Measurements from ENCODE around the gene C19orf25. TPM values are rescaled to one million over a fixed set of nuclear protein-coding genes. Genes with fewer than 3 reads are reported as not detected.
"Not testable (repeated sequence)": the region's sequence is repeated elsewhere in the genome, so short reads cannot be mapped to it uniquely, and the experiment has no call there.

The C19orf25 gene
- total RNA-seq, 1 donor from 2014 or later: 25.0 TPM

DNA sequence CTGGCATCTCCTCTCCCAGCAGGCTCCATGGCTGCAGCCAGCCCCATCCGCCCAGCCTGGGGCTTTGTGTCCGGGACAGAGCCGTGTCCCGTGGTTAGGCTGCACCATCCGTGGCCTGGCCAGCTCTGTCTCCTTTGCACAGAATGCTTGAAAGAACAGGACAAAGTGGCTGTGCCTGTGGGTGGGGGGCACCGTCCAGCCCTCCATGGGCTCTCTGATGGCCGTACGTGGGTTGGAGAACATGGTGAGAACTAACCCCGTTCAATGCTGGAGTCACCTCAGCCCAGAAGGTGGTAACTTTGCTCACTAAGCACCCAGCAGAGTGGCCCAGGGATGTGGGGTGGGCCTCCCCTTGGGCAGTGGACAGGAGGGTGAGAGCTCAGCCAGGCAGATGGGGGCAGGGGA, 38.0 kb downstream of the C19orf25 start:
- Histone ChIP-seq H3K4me3 (no peak overlapping the region), H3K9me3 (no peaks in the 10 kb centered on the region), H3K36me3 (peaks cover 0 to 36% of the 10 kb centered on the region in 2 donors), H3K27ac (no peak overlapping the region), H3K27me3 (peaks cover 5% of the 10 kb centered on the region), H3K4me1 (peaks cover 49% of the 10 kb centered on the region)
- no peak for DNase-seq (ENCODE audit: extremely low spot score in 2 of 2)
- TF ChIP-seq, protein P1, sequence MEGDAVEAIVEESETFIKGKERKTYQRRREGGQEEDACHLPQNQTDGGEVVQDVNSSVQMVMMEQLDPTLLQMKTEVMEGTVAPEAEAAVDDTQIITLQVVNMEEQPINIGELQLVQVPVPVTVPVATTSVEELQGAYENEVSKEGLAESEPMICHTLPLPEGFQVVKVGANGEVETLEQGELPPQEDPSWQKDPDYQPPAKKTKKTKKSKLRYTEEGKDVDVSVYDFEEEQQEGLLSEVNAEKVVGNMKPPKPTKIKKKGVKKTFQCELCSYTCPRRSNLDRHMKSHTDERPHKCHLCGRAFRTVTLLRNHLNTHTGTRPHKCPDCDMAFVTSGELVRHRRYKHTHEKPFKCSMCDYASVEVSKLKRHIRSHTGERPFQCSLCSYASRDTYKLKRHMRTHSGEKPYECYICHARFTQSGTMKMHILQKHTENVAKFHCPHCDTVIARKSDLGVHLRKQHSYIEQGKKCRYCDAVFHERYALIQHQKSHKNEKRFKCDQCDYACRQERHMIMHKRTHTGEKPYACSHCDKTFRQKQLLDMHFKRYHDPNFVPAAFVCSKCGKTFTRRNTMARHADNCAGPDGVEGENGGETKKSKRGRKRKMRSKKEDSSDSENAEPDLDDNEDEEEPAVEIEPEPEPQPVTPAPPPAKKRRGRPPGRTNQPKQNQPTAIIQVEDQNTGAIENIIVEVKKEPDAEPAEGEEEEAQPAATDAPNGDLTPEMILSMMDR (IDR thresholded peaks at IDR 0.05): no peak
- TF ChIP-seq POLR2AphosphoS5 (IDR thresholded peaks at IDR 0.05; ENCODE audit: insufficient read depth in 1 of 2, low read depth in 1 of 2): no peak
- TF ChIP-seq POLR2A (IDR thresholded peaks at IDR 0.05): no peak
- intact Hi-C loops (cut with DNase I): loop anchor here (10.0 kb wide), 1 partner anchor 166 kb away; the partner anchor contains the start of gene FAM174C

DNA sequence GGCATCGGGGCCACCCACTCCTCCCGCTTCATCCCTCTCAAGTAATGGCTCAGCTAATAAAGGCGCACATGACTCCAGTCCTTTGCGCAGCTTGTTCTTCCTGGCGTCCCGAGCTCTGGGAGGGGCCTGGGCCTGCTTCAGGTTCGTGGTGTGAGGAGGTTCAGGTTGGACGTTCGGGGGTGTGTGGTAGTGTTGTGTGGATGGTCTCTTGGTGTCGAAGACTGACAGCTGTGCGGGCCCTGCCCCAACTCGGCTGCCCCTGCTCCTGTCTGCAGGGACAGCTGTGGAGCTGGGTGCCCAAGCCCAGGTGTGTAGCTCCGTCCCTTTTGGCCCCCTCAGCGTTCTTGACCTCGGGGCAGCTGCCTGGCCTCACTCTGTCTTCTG, 38.6 kb downstream of the C19orf25 start:
- peaks cover 43% of the 10 kb centered on the region for H3K4me1 ChIP-seq
- no peak overlapping the region for H3K4me3 ChIP-seq
- intact Hi-C loops (cut with DNase I): loop anchor here (10.0 kb wide), 1 partner anchor 166 kb away; the partner anchor contains the start of gene FAM174C
- no peaks in the 10 kb centered on the region for H3K9me3 ChIP-seq
- H3K36me3 ChIP-seq: peaks cover 0 to 37% of the 10 kb centered on the region in 2 donors
- TF ChIP-seq POLR2A (IDR thresholded peaks at IDR 0.05): no peak
- TF ChIP-seq, protein P1 (IDR thresholded peaks at IDR 0.05): no peak
- no peak for TF ChIP-seq POLR2AphosphoS5 (IDR thresholded peaks at IDR 0.05; ENCODE audit: insufficient read depth in 1 of 2, low read depth in 1 of 2)
- no peak for DNase-seq (ENCODE audit: extremely low spot score in 2 of 2)
- no peaks in the 10 kb centered on the region for H3K27me3 ChIP-seq
- no peak overlapping the region for H3K27ac ChIP-seq

DNA sequence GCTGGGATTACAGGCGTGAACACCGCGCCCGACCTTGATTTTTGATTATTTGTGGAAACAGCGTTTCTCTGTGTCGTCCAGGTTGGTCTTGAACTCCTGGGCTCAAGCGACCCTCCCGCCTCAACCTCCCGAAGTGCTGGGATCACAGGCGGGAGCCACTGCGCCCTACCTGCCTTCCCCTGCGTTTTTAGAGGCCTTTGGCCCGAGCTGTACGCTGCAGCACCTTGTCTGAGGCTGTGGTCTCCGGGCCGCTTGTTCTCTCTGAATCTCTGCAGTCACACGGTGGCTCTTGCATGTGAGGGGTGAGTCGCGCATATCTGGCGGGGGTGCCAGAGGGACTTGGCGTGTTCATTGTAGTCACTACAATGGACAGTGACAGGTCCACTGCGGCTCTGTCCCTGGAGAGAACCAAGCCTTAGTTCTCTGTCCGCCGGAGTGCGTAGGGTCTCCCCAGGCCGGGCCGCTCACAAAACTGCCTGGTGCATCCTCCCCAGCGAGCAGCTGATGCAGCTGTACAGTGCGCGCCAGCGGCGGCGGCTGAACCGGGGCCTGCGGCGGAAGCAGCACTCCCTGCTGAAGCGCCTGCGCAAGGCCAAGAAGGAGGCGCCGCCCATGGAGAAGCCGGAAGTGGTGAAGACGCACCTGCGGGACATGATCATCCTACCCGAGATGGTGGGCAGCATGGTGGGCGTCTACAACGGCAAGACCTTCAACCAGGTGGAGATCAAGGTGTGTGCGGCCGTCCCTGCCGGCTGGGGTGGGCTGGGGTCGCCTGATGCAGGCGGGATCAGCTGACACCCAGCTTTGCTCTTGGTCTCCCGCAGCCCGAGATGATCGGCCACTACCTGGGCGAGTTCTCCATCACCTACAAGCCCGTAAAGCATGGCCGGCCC, 39.2 kb downstream of the C19orf25 start:
- not testable (repeated sequence) for DNase-seq (ENCODE audit: extremely low spot score in 2 of 2); H3K9me3 ChIP-seq; H3K27me3 ChIP-seq; H3K27ac ChIP-seq
- intact Hi-C loops (cut with DNase I): loop anchor here (10.0 kb wide), 1 partner anchor 165 kb away; the partner anchor contains the start of gene FAM174C
- peaks cover 0 to 43% of the 10 kb centered on the region in 2 donors for H3K36me3 ChIP-seq
- peaks cover 36% of the 10 kb centered on the region for H3K4me1 ChIP-seq
- peak overlapping the region; percentile 72 to 83 for H3K4me3 ChIP-seq

DNA sequence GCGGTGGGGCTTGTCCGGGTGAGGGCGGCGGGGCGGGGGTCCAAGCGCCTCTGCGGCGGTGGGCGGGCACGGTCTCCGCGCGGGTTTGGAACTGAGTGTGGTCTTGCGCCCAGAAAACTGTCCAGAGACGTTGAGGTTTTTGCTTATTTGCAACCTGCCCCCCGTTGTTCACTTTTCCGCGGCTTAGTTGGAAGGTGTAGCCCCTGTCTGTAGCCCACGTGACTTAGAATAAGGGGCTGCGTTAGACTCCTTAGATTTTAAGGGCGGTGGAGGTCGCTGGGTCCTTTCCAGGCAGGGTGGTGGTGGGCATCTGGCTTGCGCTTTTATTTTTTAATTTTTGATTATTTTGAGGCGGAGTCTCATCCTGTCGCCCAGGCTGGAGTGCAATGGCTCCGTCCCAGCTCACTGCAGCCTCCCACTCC, 40.1 kb downstream of the C19orf25 start:
- Histone ChIP-seq H3K9me3 (no peaks in the 10 kb centered on the region), H3K4me1 (peaks cover 33% of the 10 kb centered on the region), H3K36me3 (peaks cover 0 to 51% of the 10 kb centered on the region in 2 donors), H3K27ac (peak overlapping the region; percentile 69), H3K4me3 (peak overlapping the region; percentile 72 to 83), H3K27me3 (no peaks in the 10 kb centered on the region)
- intact Hi-C loops (cut with DNase I): no loop called here
- no peak for DNase-seq (ENCODE audit: extremely low spot score in 2 of 2)
- no peak for TF ChIP-seq POLR2AphosphoS5 (IDR thresholded peaks at IDR 0.05; ENCODE audit: insufficient read depth in 1 of 2, low read depth in 1 of 2)
- TF ChIP-seq, protein P1 (IDR thresholded peaks at IDR 0.05): no peak
- TF ChIP-seq POLR2A (IDR thresholded peaks at IDR 0.05): no peak

DNA sequence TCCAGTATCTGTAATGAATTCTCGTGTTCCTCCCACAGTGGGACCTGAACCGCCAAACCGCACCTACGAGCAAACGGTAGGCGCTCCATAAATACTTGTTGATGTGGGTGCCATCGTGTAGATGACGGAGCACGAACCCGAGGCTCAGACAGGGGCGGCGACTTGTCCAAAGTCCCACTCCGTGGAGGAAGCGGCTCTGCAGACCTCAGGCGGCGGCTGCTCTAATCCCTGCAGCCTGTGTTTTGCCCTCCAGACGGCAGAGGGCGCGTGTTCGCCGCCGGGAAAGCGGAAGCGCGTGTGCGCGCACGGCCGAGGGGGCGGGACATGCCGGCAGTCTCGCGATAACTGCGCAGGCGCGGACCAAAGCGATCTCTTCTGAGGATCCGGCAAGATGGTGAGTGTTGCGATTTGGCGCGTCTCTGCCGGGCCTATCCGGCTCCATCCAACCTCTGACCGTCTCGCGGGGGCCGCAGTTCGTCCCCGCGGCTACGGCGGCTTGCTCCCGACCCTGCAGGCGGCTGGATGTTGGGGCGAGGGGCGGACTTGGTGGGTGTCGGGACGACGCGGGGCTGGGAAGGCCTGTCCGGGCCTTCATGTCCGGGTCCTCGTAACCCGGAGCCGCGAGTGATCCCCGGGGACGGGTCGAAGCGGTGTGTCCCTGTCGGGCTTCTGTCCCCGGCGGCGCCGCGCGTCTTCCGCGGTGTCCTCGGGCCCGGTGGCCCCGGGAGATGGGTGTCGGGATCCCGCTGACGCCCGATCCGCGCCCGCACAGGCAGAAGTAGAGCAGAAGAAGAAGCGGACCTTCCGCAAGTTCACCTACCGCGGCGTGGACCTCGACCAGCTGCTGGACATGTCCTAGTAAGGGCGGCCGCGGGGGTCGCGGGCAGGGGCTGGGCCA, 40.7 kb downstream of the C19orf25 start, which contains the start of gene RPS15:
Gene RPS15 (plus strand): TSS at position 362 of the 898 bp plus-strand sequence. CDS start 30 bp downstream, at position 392.
- peaks cover 0 to 58% of the 10 kb centered on the region in 2 donors for H3K36me3 ChIP-seq
- intact Hi-C loops (cut with DNase I): no loop called here
- TF ChIP-seq POLR2AphosphoS5 (IDR thresholded peaks at IDR 0.05; ENCODE audit: insufficient read depth in 1 of 2, low read depth in 1 of 2) (peak; percentile 95 to 99), POLR2A (IDR thresholded peaks at IDR 0.05) (peak in 1 of 2 donors; percentile 86)
- TF ChIP-seq, protein P1 (IDR thresholded peaks at IDR 0.05): peak; percentile 85 to 91 (median 87)

More for the DNA sequence above, 40.7 kb downstream of the C19orf25 start, which contains the start of gene RPS15:
- no peaks in the 10 kb centered on the region for H3K27me3 ChIP-seq
- H3K9me3 ChIP-seq: no peaks in the 10 kb centered on the region
- H3K27ac ChIP-seq: peak within 1 kb of the TSS; percentile 69
- DNase-seq (ENCODE audit: extremely low spot score in 2 of 2): peak in 1 of 2 donors; percentile 95
- H3K4me1 ChIP-seq: peaks cover 33% of the 10 kb centered on the region
- peak within 1 kb of the TSS; percentile 72 to 83 for H3K4me3 ChIP-seq
